HepG2 (cell line): ENCODE data around the gene TTLL10. TPM values are rescaled to one million over a fixed set of nuclear protein-coding genes. Genes with fewer than 3 reads are reported as not detected.

ENCODE experiments used
- AKAP8 ChIP-seq: sonication (generic); formaldehyde crosslinking; IDR thresholded peaks from 2 replicates; pipeline ENCODE4 v1.5.1; 2020; ENCODE audit warnings: mild to moderate bottlenecking, missing genetic modification reagents
- CC2D1A ChIP-seq: sonication (generic); formaldehyde crosslinking; IDR thresholded peaks from 2 replicates; pipeline ENCODE4 v1.8.1; 2023; ENCODE audit warnings: mild to moderate bottlenecking, missing genetic modification reagents
- GATAD2A ChIP-seq: IDR thresholded peaks from 2 replicates; pipeline ENCODE4 v1.6.1; 2016
- KDM3A ChIP-seq: IDR thresholded peaks from 2 replicates; pipeline ENCODE4 v1.6.1; 2018; ENCODE audit warnings: low read depth, missing compliant biosample characterization
- KMT2A ChIP-seq: sonication (generic); formaldehyde crosslinking; IDR thresholded peaks from 2 replicates; pipeline ENCODE4 v1.4.0; 2020; ENCODE audit warnings: missing genetic modification reagents
- MEIS1 ChIP-seq: sonication (generic); formaldehyde crosslinking; IDR thresholded peaks from 2 replicates; pipeline ENCODE4 v1.9.0; 2021; ENCODE audit warnings: mild to moderate bottlenecking, missing genetic modification reagents, moderate library complexity, borderline replicate concordance
- NBN ChIP-seq: fragments of 450-650 bp; conservative IDR thresholded peaks from 2 replicates; pipeline ENCODE4 v1.6.1; 2017
- PAWR ChIP-seq: sonication (generic); formaldehyde crosslinking; IDR thresholded peaks from 2 replicates; pipeline ENCODE4 v1.4.0; 2020; ENCODE audit warnings: missing genetic modification reagents, mild to moderate bottlenecking, borderline replicate concordance
- U2AF2 ChIP-seq: fragments of 200-400 bp; formaldehyde crosslinking; IDR thresholded peaks from 2 replicates; pipeline ENCODE4 v1.6.1; 2017; ENCODE audit warnings: low read depth, mild to moderate bottlenecking, low read length
- ZBTB10 ChIP-seq: sonication (generic); formaldehyde crosslinking; IDR thresholded peaks from 2 replicates; pipeline ENCODE4 v1.4.0; 2020; ENCODE audit warnings: missing genetic modification reagents, borderline replicate concordance
- ZBTB21 ChIP-seq: sonication (generic); formaldehyde crosslinking; IDR thresholded peaks from 2 replicates; pipeline ENCODE4 v1.4.0; 2020; ENCODE audit warnings: missing genetic modification reagents
- ZFP1 ChIP-seq: IDR thresholded peaks from 2 replicates; pipeline ENCODE4 v1.6.1; 2016
- ZMYM4 ChIP-seq: sonication (generic); formaldehyde crosslinking; IDR thresholded peaks from 2 replicates; pipeline ENCODE4 v1.8.1; 2023; ENCODE audit warnings: mild to moderate bottlenecking, missing genetic modification reagents
- ZNF205 ChIP-seq: IDR thresholded peaks from 2 replicates; pipeline ENCODE4 v1.6.1; 2018; ENCODE audit warnings: missing biosample characterization, missing genetic modification reagents
- ZNF234 ChIP-seq: sonication (generic); formaldehyde crosslinking; conservative IDR thresholded peaks from 2 replicates; pipeline ENCODE4 v1.5.1; 2020; ENCODE audit warnings: mild to moderate bottlenecking, missing genetic modification reagents
- ZNF24 ChIP-seq: fragments of 450-650 bp; IDR thresholded peaks from 2 replicates; pipeline ENCODE4 v1.6.1; 2017; ENCODE audit warnings: antibody characterized with exemption, mild to moderate bottlenecking
- ZNF274 ChIP-seq: sonication (generic); formaldehyde crosslinking; IDR thresholded peaks from 2 replicates; pipeline ENCODE4 v1.5.1; 2020; ENCODE audit warnings: mild to moderate bottlenecking, missing genetic modification reagents
- ZNF34 ChIP-seq: sonication (generic); formaldehyde crosslinking; IDR thresholded peaks from 2 replicates; pipeline ENCODE4 v1.4.0; 2020; ENCODE audit warnings: mild to moderate bottlenecking, missing genetic modification reagents, borderline replicate concordance
- ZNF343 ChIP-seq: sonication (generic); formaldehyde crosslinking; IDR thresholded peaks from 2 replicates; pipeline ENCODE4 v1.4.0; 2020; ENCODE audit warnings: mild to moderate bottlenecking, missing genetic modification reagents
- ZNF446 ChIP-seq: sonication (generic); formaldehyde crosslinking; IDR thresholded peaks from 2 replicates; pipeline ENCODE4 v1.5.0; 2020; ENCODE audit warnings: mild to moderate bottlenecking, missing genetic modification reagents
- ZNF460 ChIP-seq: sonication (generic); formaldehyde crosslinking; IDR thresholded peaks from 2 replicates; pipeline ENCODE4 v1.5.1; 2020; ENCODE audit warnings: missing genetic modification reagents, mild to moderate bottlenecking, borderline replicate concordance
- ZNF558 ChIP-seq: sonication (generic); formaldehyde crosslinking; IDR thresholded peaks from 2 replicates; pipeline ENCODE4 v1.9.0; 2022; ENCODE audit warnings: mild to moderate bottlenecking, missing genetic modification reagents, borderline replicate concordance
- ZNF75D ChIP-seq: sonication (generic); formaldehyde crosslinking; IDR thresholded peaks from 2 replicates; pipeline ENCODE4 v1.8.1; 2023; ENCODE audit warnings: missing genetic modification reagents, mild to moderate bottlenecking, borderline replicate concordance
- ZNF784 ChIP-seq: sonication (generic); formaldehyde crosslinking; IDR thresholded peaks from 2 replicates; pipeline ENCODE4 v1.5.1; 2020; ENCODE audit warnings: missing genetic modification reagents, mild to moderate bottlenecking, borderline replicate concordance
- polyA plus RNA-seq, 8 experiments: library from polyadenylated mRNA; depleted of rRNA in 3 of 8; stranded (reverse) in 7 of 8; unstranded in 1 of 8; fragments of >200 nt; fragmentation: Illumina TruSeq in 4 of 8; extraction: Trizol in 4 of 8; gene quantifications; 2 replicates each; pipeline versions ENCODE4 v1.2.1 to v1.2.3, GENCODE V29; 2011 to 2016; ENCODE audit warnings: low read depth in 4 of 8, missing spikeins in 1 of 8, mixed read lengths in 1 of 8; ENCODE audit not compliant: insufficient read depth in 1 of 8
- total RNA-seq, 5 experiments: library from RNA; depleted of rRNA; stranded (reverse); fragments of >200 nt; fragmentation: Illumina TruSeq; extraction: Trizol; gene quantifications; 2 replicates each; pipeline ENCODE4 v1.2.3, GENCODE V29; 2016; ENCODE audit warnings: low read depth in 1 of 5
- TF ChIP-seq, protein P1 (sequence below): sonication (generic); formaldehyde crosslinking; IDR thresholded peaks from 2 replicates; pipeline ENCODE4 v1.4.0; 2020; ENCODE audit warnings: missing genetic modification reagents

Gene TTLL10
- total and polyA plus RNA-seq, 2 of the 13 experiments (the other 11 are each of a cell fraction or from before 2014, with no cell fraction given), result not detected

DNA sequence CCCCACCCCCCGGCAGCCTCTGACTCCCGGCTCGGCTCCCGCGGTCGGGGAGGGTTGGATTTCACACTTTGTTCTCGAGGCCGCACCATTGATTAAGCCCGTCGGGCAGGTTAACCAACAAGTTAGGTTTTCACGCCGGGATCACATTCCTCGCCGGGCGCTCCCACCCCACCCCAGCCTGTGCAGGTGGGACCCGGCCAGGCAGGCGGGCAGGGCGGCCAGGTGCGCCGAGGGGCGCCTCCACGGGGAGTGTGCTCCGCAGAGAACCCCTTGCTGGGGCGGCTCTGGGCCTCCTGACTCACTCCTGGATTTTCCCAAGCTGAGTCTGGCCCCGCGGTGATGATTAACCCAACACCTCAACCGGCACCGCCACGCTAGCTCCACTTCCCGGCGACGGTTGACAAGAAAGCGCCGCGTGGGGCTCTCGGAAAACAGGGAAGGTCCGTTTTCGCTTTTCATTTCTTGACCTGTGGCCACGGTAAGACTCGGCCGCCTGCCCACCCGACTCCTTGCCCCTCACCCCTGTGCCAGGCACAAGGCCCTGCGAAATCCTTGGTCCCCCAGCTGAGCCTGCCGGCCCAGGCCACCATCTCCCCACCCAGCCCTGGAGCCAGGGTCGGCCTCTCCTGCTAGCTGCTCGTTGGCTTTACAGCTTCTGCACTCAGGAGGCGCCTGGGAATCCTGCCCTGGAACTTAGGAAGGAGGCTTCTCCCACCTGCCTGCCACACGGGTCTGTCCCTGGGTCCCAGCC lies 8.8 kb upstream of the TTLL10 start (continued):
- no peak for TF ChIP-seq ZNF460 (CRISPR knock-in tag)
- no peak for TF ChIP-seq U2AF2
- TF ChIP-seq AKAP8 (CRISPR knock-in tag), result peak; percentile 19
- 0 out of 2 replicates have a peak, but pooled peaks have one; percentile 39 for TF ChIP-seq ZNF558 (CRISPR knock-in tag)
- no peak for TF ChIP-seq ZNF234 (CRISPR knock-in tag)
- no peak for TF ChIP-seq ZNF205 (CRISPR knock-in tag)
- no peak for TF ChIP-seq KDM3A (CRISPR knock-in tag)
- TF ChIP-seq, protein P1, sequence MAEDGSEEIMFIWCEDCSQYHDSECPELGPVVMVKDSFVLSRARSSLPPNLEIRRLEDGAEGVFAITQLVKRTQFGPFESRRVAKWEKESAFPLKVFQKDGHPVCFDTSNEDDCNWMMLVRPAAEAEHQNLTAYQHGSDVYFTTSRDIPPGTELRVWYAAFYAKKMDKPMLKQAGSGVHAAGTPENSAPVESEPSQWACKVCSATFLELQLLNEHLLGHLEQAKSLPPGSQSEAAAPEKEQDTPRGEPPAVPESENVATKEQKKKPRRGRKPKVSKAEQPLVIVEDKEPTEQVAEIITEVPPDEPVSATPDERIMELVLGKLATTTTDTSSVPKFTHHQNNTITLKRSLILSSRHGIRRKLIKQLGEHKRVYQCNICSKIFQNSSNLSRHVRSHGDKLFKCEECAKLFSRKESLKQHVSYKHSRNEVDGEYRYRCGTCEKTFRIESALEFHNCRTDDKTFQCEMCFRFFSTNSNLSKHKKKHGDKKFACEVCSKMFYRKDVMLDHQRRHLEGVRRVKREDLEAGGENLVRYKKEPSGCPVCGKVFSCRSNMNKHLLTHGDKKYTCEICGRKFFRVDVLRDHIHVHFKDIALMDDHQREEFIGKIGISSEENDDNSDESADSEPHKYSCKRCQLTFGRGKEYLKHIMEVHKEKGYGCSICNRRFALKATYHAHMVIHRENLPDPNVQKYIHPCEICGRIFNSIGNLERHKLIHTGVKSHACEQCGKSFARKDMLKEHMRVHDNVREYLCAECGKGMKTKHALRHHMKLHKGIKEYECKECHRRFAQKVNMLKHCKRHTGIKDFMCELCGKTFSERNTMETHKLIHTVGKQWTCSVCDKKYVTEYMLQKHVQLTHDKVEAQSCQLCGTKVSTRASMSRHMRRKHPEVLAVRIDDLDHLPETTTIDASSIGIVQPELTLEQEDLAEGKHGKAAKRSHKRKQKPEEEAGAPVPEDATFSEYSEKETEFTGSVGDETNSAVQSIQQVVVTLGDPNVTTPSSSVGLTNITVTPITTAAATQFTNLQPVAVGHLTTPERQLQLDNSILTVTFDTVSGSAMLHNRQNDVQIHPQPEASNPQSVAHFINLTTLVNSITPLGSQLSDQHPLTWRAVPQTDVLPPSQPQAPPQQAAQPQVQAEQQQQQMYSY (CRISPR knock-in tag), result peak; percentile 37
- no peak for TF ChIP-seq PAWR (CRISPR knock-in tag)
- peak; percentile 16; the same call in 1 of the 2 replicates for TF ChIP-seq ZMYM4 (CRISPR knock-in tag)
- no peak for TF ChIP-seq ZNF446 (CRISPR knock-in tag)
- TF ChIP-seq ZFP1 (CRISPR knock-in tag), result no peak
- TF ChIP-seq NBN, result no peak
- peak; percentile 45; the same call in 1 of the 2 replicates for TF ChIP-seq GATAD2A (CRISPR knock-in tag)
- TF ChIP-seq ZNF784 (CRISPR knock-in tag), result no peak
- TF ChIP-seq ZBTB21, result no peak
- TF ChIP-seq ZBTB10 (CRISPR knock-in tag), result 0 out of 2 replicates have a peak, but pooled peaks have one; percentile 58
- TF ChIP-seq ZNF24, result no peak
- TF ChIP-seq ZNF75D (CRISPR knock-in tag), result no peak
- TF ChIP-seq ZNF34 (CRISPR knock-in tag), result no peak
- no peak for TF ChIP-seq ZNF274 (CRISPR knock-in tag)
- TF ChIP-seq ZNF343, result no peak
- TF ChIP-seq KMT2A (CRISPR knock-in tag), result 0 out of 2 replicates have a peak, but pooled peaks have one; percentile 18
- TF ChIP-seq CC2D1A (CRISPR knock-in tag), result no peak
- no peak for TF ChIP-seq MEIS1 (CRISPR knock-in tag)
